Panc1 (cell line): ENCODE measurements around the gene UNC50. TPM values are rescaled to one million over a fixed set of nuclear protein-coding genes. Genes with fewer than 3 reads are reported as not detected.

Source experiments
- ATAC-seq: fragments of 200-7000 bp; cut with Tn5 transposase; 2 replicates; pipeline ENCODE4 v1.9.1; 2020; ENCODE audit warnings: mild to moderate bottlenecking, moderate library complexity
- BruUV-seq: library from RNA; stranded (reverse); fragments of 400-500 nt; replicated peaks from 2 replicates; lab custom pipeline; 2021; lab: Mats Ljungman, UMichigan
- CTCF ChIA-PET: fragments of 300-600 bp; sonication (Branson Sonifier 250); formaldehyde crosslinking; loops from one replicate; lab custom pipeline; 2022; ENCODE audit warnings: antibody characterized with exemption; lab: Charles Lee
- POLR2A ChIA-PET: fragments of 300-600 bp; sonication (Branson Sonifier 250); formaldehyde crosslinking; loops from one replicate; lab custom pipeline; 2022; ENCODE audit warnings: antibody characterized with exemption; lab: Charles Lee
- DNase-seq: peaks from one replicate; pipeline ENCODE4 v3.0.0-alpha.2; 2010; ENCODE audit warnings: low read depth, low spot score
- H3K27ac ChIP-seq: 2 replicates; pipeline ENCODE4 v1.5.1; 2011; ENCODE audit warnings: mild to moderate bottlenecking, low read length, inconsistent platforms
- H3K27me3 ChIP-seq: fragments of 200-500 bp; sonication (Bioruptor generic); 2 replicates; pipeline ENCODE4 v1.6.0; 2014; ENCODE audit warnings: low read length, inconsistent platforms; ENCODE audit not compliant: control insufficient read depth, insufficient read depth
- H3K36me3 ChIP-seq: fragments of 200-500 bp; sonication (Bioruptor generic); 2 replicates; pipeline ENCODE4 v1.5.1; 2014; ENCODE audit warnings: inconsistent platforms, mild to moderate bottlenecking, low read length, moderate library complexity; ENCODE audit not compliant: control insufficient read depth, insufficient read depth
- H3K4me1 ChIP-seq: 2 replicates; pipeline ENCODE4 v1.5.1; 2011; ENCODE audit warnings: inconsistent platforms, mild to moderate bottlenecking, low read length, moderate library complexity; ENCODE audit not compliant: control insufficient read depth, insufficient read depth
- H3K4me3 ChIP-seq, 2 experiments: 2 replicates each; pipeline ENCODE4 v1.5.1; 2011 to 2012; ENCODE audit warnings: low read depth in 2 of 2, low read length in 2 of 2, mild to moderate bottlenecking in 2 of 2, inconsistent platforms in 1 of 2, moderate library complexity in 1 of 2
- H3K9me3 ChIP-seq: fragments of 200-500 bp; sonication (Bioruptor generic); 2 replicates; pipeline ENCODE4 v1.5.1; 2014; ENCODE audit warnings: low read depth, mild to moderate bottlenecking, inconsistent platforms, low read length, moderate library complexity; ENCODE audit not compliant: control insufficient read depth, insufficient read depth
- CTCF ChIP-seq: fragments of 450-650 bp; IDR thresholded peaks from 2 replicates; pipeline ENCODE4 v1.5.1; 2017; ENCODE audit warnings: mild to moderate bottlenecking
- POLR2AphosphoS5 ChIP-seq: IDR thresholded peaks from 2 replicates; pipeline ENCODE4 v1.6.1; 2012; ENCODE audit warnings: mild to moderate bottlenecking, low read depth, low read length, moderate library complexity
- REST ChIP-seq, 2 experiments: IDR thresholded peaks; 2 replicates each; pipeline ENCODE4 v1.6.1; 2011 to 2012; ENCODE audit warnings: low read depth in 2 of 2, control low read depth in 1 of 2, low read length in 1 of 2, mild to moderate bottlenecking in 1 of 2, moderate library complexity in 1 of 2; ENCODE audit not compliant: insufficient read depth in 1 of 2
- SIN3A ChIP-seq: IDR thresholded peaks from 2 replicates; pipeline ENCODE4 v1.6.1; 2012; ENCODE audit warnings: low read depth, mild to moderate bottlenecking, low read length, moderate library complexity, borderline replicate concordance; ENCODE audit not compliant: insufficient read depth
- TCF7L2 ChIP-seq: IDR thresholded peaks from 2 replicates; pipeline ENCODE4 v1.6.1; 2011; ENCODE audit warnings: mild to moderate bottlenecking, low read depth, low read length, inconsistent platforms
- in situ Hi-C: cut with HindIII; loops from 2 replicates; pipeline ENCODE4 v1.10.0; 2016; ENCODE audit warnings: low sequenced_read_pairs, low pct_unique_long_range_greater_than_20kb
- intact Hi-C: fragments of 100-400 bp; cut with micrococcal nuclease; formaldehyde crosslinking; loops from one replicate; pipeline ENCODE4 v1.10.0; 2022; ENCODE audit not compliant: unreplicated experiment
- total RNA-seq: library from RNA; stranded (reverse); gene quantifications from one replicate; pipeline ENCODE4 v1.2.1, GENCODE V29; 2021; ENCODE audit not compliant: unreplicated experiment

UNC50 gene
- total RNA-seq, 1 experiment from 2014 or later, result 43.6 TPM

- CTCF ChIA-PET, result no interaction called here
- H3K4me1 ChIP-seq, result peaks cover 2% of the 10 kb centered on the region
- DNase-seq (no peak), ATAC-seq (peak; percentile 66; the same call in 1 of the 2 replicates)
- no peak; the same call in 1 of the 2 replicates for TF ChIP-seq CTCF
- no peak for TF ChIP-seq SIN3A
- TF ChIP-seq POLR2AphosphoS5, result no peak
- no peak for TF ChIP-seq TCF7L2
- no peak for TF ChIP-seq REST (IDR thresholded peaks at IDR 0.05; ENCODE audit: insufficient read depth in 1 of 2, low read depth in 2 of 2, low read length in 1 of 2)
- no peaks in the 10 kb centered on the region for H3K9me3 ChIP-seq
- H3K36me3 ChIP-seq, result peaks cover 27% of the 10 kb centered on the region
- intact Hi-C loops, result no loop called here
- H3K27ac ChIP-seq, result no peak overlapping the region
- in situ Hi-C loops, result no loop called here
- no TSS peak for BruUV-seq
- POLR2A ChIA-PET, result no interaction called here
- no peaks in the 10 kb centered on the region for H3K27me3 ChIP-seq
- H3K4me3 ChIP-seq, result no peak overlapping the region
Observed at GRCh38 chr2:98615481-98615880, 7.1 kb downstream of the UNC50 start.

GRCh38 chr2:98617149-98617548 is 8.8 kb downstream of the UNC50 start:
- H3K27ac ChIP-seq, result no peak overlapping the region
- ChIA-PET POLR2A (no interaction called here), CTCF (no interaction called here)
- H3K9me3 ChIP-seq, result no peaks in the 10 kb centered on the region
- no peaks in the 10 kb centered on the region for H3K4me1 ChIP-seq
- intact Hi-C loops, result no loop called here
- no peak overlapping the region for H3K4me3 ChIP-seq
- TF ChIP-seq REST (IDR thresholded peaks at IDR 0.05; ENCODE audit: insufficient read depth in 1 of 2, low read depth in 2 of 2, low read length in 1 of 2), result no peak
- TF ChIP-seq TCF7L2, result no peak
- no peak for TF ChIP-seq SIN3A
- TF ChIP-seq POLR2AphosphoS5, result no peak
- no peak for TF ChIP-seq CTCF
- no peaks in the 10 kb centered on the region for H3K27me3 ChIP-seq
- in situ Hi-C loops, result no loop called here
- BruUV-seq, result no TSS peak
- ATAC-seq, result no peak
- DNase-seq, result no peak
- H3K36me3 ChIP-seq, result peaks cover 18% of the 10 kb centered on the region
